Retinal pigment epithelial cell (primary cell): ENCODE measurements around the gene ANKS1B.

Experiments
- DNase-seq: peaks from one replicate; pipeline ENCODE4 v3.0.0-alpha.2; 2010; ENCODE audit warnings: low read depth
- H3K4me3 ChIP-seq: 2 replicates; pipeline ENCODE4 v1.5.1; 2011; ENCODE audit warnings: mild to moderate bottlenecking, low read length, control low read depth, moderate library complexity
- CTCF ChIP-seq: conservative IDR thresholded peaks from 2 replicates; pipeline ENCODE4 v1.5.1; 2011; ENCODE audit warnings: low read depth, low read length, control low read depth, inconsistent platforms

The ANKS1B gene

GRCh38 chr12:99479149-99479548, 505.6 kb downstream of the ANKS1B start:
- DNase-seq = no peak
- TF ChIP-seq CTCF = no peak
- H3K4me3 ChIP-seq = no peak overlapping the region

GRCh38 chr12:99476956-99477355, 507.8 kb downstream of the ANKS1B start:
- TF ChIP-seq CTCF = no peak
- DNase-seq = no peak
- no peak overlapping the region for H3K4me3 ChIP-seq

- no peak for TF ChIP-seq CTCF
- H3K4me3 ChIP-seq = no peak overlapping the region
- peak; percentile 31 for DNase-seq
These were observed 529.2 kb downstream of the ANKS1B start for GRCh38 chr12:99455350-99456035.

GRCh38 chr12:99454539-99455172, 530.1 kb downstream of the ANKS1B start:
- H3K4me3 ChIP-seq = no peak overlapping the region
- TF ChIP-seq CTCF = no peak
- DNase-seq = no peak

GRCh38 chr12:99453836-99454538, 530.7 kb downstream of the ANKS1B start:
- TF ChIP-seq CTCF = no peak
- no peak for DNase-seq
- H3K4me3 ChIP-seq = no peak overlapping the region

GRCh38 chr12:99450036-99450630, 534.6 kb downstream of the ANKS1B start:
- TF ChIP-seq CTCF = no peak
- no peak for DNase-seq
- H3K4me3 ChIP-seq = no peak overlapping the region
